GM12892 (cell line): ENCODE results near the gene ALDH1A1.

Experiments
- POLR2A ChIP-seq: IDR thresholded peaks from 2 replicates; pipeline ENCODE4 v1.6.1; 2011; ENCODE audit warnings: low read depth, low read length, control low read depth
- POLR2AphosphoS5 ChIP-seq: IDR thresholded peaks from 2 replicates; pipeline ENCODE4 v1.6.1; 2011; ENCODE audit warnings: low read depth, low read length, control low read depth
- TAF1 ChIP-seq: IDR thresholded peaks from 2 replicates; pipeline ENCODE4 v1.6.1; 2011; ENCODE audit warnings: low read depth, mild to moderate bottlenecking, control low read depth, low read length, borderline replicate concordance

DNA sequence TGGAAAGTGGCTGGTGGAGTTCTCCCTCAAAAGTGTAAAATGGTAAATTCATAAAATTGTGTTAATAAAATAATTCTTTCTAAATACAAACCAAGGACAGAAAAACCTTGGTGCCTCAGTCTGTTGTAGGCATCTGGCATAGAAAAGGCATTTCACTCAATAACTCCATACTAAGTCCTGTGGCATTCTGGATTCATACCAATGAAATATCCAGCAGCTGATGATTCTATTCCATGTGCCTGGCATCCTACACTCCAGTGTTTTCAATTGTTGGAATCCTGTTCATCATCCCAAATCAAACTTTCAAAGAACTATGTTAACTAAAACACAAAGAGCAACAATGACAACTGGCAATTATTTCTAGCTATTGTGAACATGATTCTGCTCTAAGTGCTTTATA lies 21.6 kb upstream of the ALDH1A1 start:
- TF ChIP-seq POLR2A, result no peak
- TF ChIP-seq TAF1, result no peak
- no peak for TF ChIP-seq POLR2AphosphoS5
